RWPE2 (cell line): ENCODE results near the gene ELOVL6.
A peak's percentile ranks its signal among the peaks of the same experiment; 100 is the strongest.

Experiments
- ATAC-seq: fragments of 200-7000 bp; cut with Tn5 transposase; 3 replicates; pipeline ENCODE4 v1.9.1; 2021; ENCODE audit warnings: low read depth
- DNase-seq: peaks from one replicate; pipeline ENCODE4 v3.0.0-alpha.2; 2020; ENCODE audit warnings: low spot score
- H3K27ac ChIP-seq: fragments of 450-650 bp; 2 replicates; pipeline ENCODE4 v1.5.1; 2017; ENCODE audit warnings: mild to moderate bottlenecking; ENCODE audit not compliant: poor library complexity, severe bottlenecking
- H3K27me3 ChIP-seq: fragments of 250-450 bp; sonication (Bioruptor Pico); 2 replicates; pipeline ENCODE4 v1.5.1; 2021; ENCODE audit warnings: mild to moderate bottlenecking, moderate library complexity; ENCODE audit not compliant: insufficient read depth, poor library complexity, severe bottlenecking
- H3K36me3 ChIP-seq: fragments of 250-450 bp; sonication (Bioruptor Pico); 2 replicates; pipeline ENCODE4 v1.5.1; 2020; ENCODE audit warnings: low read depth, mild to moderate bottlenecking, moderate library complexity
- H3K4me1 ChIP-seq: fragments of 250-450 bp; sonication (Bioruptor Pico); 2 replicates; pipeline ENCODE4 v1.5.1; 2021; ENCODE audit warnings: mild to moderate bottlenecking, moderate library complexity; ENCODE audit not compliant: insufficient read depth, poor library complexity, severe bottlenecking
- H3K4me3 ChIP-seq: fragments of 250-450 bp; sonication (Bioruptor Pico); 2 replicates; pipeline ENCODE4 v1.5.1; 2021; ENCODE audit warnings: mild to moderate bottlenecking, moderate library complexity; ENCODE audit not compliant: severe bottlenecking
- H3K9me3 ChIP-seq: fragments of 250-450 bp; sonication (Bioruptor Pico); 2 replicates; pipeline ENCODE4 v1.5.1; 2021; ENCODE audit warnings: mild to moderate bottlenecking, moderate library complexity; ENCODE audit not compliant: severe bottlenecking
- TF ChIP-seq, protein P1 (sequence below): fragments of 450-650 bp; IDR thresholded peaks from one replicate; pipeline ENCODE4 v1.5.1; 2017; ENCODE audit warnings: mild to moderate bottlenecking, moderate library complexity; ENCODE audit not compliant: poor library complexity, severe bottlenecking

ELOVL6 gene

DNA sequence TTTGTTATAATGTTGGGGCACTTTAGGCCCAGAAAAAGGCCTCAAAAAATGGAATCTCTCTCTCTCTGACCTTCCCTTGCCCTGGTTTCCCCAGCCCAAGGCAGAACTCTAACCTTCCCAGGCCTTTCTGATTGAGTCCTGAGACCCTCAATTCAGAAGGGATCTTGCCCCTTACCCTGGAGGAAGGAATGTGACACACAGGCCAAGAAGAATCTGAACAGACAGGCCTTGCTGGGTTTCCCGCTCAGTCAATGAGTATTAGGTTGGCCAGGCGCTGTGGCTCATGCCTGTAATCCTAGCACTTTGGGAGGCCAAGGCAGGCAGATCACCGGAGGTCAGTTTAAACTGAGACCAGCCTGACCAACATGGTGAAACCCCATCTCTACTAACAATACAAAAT, 27.6 kb downstream of the ELOVL6 start:
- H3K4me3 ChIP-seq, result no peak overlapping the region
- no peaks in the 10 kb centered on the region for H3K27me3 ChIP-seq
- peaks cover 16% of the 10 kb centered on the region for H3K4me1 ChIP-seq
- no peak for DNase-seq
- H3K9me3 ChIP-seq, result no peaks in the 10 kb centered on the region
- H3K36me3 ChIP-seq, result peaks cover 24% of the 10 kb centered on the region
- no peak for ATAC-seq
- TF ChIP-seq, protein P1, sequence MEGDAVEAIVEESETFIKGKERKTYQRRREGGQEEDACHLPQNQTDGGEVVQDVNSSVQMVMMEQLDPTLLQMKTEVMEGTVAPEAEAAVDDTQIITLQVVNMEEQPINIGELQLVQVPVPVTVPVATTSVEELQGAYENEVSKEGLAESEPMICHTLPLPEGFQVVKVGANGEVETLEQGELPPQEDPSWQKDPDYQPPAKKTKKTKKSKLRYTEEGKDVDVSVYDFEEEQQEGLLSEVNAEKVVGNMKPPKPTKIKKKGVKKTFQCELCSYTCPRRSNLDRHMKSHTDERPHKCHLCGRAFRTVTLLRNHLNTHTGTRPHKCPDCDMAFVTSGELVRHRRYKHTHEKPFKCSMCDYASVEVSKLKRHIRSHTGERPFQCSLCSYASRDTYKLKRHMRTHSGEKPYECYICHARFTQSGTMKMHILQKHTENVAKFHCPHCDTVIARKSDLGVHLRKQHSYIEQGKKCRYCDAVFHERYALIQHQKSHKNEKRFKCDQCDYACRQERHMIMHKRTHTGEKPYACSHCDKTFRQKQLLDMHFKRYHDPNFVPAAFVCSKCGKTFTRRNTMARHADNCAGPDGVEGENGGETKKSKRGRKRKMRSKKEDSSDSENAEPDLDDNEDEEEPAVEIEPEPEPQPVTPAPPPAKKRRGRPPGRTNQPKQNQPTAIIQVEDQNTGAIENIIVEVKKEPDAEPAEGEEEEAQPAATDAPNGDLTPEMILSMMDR, result no peak
- no peak overlapping the region for H3K27ac ChIP-seq

GRCh38 chr4:110165382-110166286, 32.8 kb downstream of the ELOVL6 start:
- Histone ChIP-seq H3K27me3 (no peaks in the 10 kb centered on the region), H3K4me3 (no peak overlapping the region), H3K27ac (peak overlapping the region; percentile 83), H3K36me3 (peaks cover 28% of the 10 kb centered on the region), H3K4me1 (peaks cover 40% of the 10 kb centered on the region), H3K9me3 (no peaks in the 10 kb centered on the region)
- DNase-seq (peak; percentile 61), ATAC-seq (peak; percentile 95)
- TF ChIP-seq, protein P1, result no peak

DNA sequence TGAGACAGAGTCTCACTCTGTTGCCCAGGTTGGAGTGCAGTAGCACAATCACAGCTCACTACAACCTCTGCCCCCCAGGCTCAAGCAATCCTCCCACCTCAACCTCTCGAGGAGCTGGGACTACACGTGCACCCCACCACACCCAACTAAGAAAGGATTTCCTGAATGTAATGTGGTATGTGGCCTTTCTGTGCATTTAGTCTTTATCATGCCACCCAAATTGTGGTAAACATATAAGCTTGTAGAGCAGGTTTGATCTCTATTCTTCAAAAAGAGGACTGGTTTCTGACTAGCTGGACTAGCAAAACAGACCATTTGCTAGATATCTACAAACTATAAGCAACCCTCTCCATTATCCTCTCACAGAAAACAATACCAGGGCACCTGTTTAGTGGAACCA, 33.6 kb downstream of the ELOVL6 start:
- TF ChIP-seq, protein P1, result no peak
- Histone ChIP-seq H3K27me3 (no peaks in the 10 kb centered on the region), H3K36me3 (peaks cover 20% of the 10 kb centered on the region), H3K4me1 (peaks cover 47% of the 10 kb centered on the region), H3K4me3 (no peak overlapping the region), H3K9me3 (no peaks in the 10 kb centered on the region), H3K27ac (peak overlapping the region; percentile 83)
- DNase-seq, result no peak
- ATAC-seq, result no peak

- TF ChIP-seq, protein P1, result no peak
- Histone ChIP-seq H3K27me3 (no peaks in the 10 kb centered on the region), H3K9me3 (no peaks in the 10 kb centered on the region), H3K4me3 (no peak overlapping the region), H3K36me3 (peaks cover 20% of the 10 kb centered on the region), H3K4me1 (peaks cover 53% of the 10 kb centered on the region), H3K27ac (peak overlapping the region; percentile 83)
- ATAC-seq (no peak), DNase-seq (no peak)
These were observed 34.2 kb downstream of the ELOVL6 start for GRCh38 chr4:110164251-110164650.
